Activated CD4-positive, CD25-positive, alpha-beta regulatory T cell treated with anti-CD3 and anti-CD28 coated beads, Interleukin-2, amount 50 U/mL, for 24 hours (primary cell): ENCODE results near the gene DCHS1.

Source experiments
- ATAC-seq, 2 donors: fragments of 150-1000 bp; cut with Tn5 transposase; one replicate each; pipeline ENCODE4 v1.10.0; 2021; ENCODE audit warnings: mild to moderate bottlenecking in 1 of 2, moderate library complexity in 1 of 2

Gene DCHS1

GRCh38 chr11:6611963-6612212 is 43.7 kb downstream of the DCHS1 start:
- ATAC-seq, result peak in 1 of 2 donors; percentile 3

DNA sequence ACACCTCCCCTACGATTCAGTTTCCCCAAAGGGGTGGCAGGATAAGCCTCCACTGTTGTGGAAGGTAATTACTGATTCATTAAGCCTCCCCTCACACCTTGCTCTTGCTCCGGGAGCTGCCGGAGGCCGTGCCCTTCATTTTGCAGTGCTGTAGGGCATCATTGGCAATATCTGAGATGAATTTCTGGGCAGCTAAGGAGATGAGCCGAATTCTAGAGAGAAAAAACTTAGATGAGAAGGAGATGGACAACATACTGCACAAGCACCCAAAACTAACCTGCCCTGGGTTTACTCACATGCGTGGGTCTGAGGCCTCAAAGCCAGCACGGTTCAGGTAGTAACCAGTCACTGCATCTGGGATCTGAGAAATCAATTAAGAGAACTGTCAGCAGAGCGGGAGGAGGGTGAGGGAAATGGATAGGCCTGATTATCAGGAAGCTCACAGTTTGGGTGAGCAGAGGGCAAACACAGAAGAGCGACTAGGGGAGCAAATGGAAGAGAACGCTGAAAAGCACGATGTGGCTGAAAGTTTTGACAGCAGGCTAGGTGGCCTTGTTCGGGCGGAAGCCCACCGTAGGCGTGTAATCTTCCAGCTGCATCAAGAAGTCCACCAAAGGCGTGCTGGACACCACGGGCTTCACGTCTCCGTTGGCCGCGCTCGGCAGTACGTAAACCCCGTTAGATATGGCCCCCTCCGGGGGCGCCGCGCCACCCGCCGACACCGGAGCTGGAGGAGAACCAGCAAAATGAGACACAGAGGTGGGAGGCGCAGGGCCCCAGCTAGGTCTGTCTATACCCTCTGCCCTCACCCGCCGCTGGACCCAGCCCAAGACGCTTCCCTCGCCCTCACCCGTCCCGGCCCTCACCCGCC is 44.3 kb downstream of the DCHS1 start:
- peak in 1 of 2 donors; percentile 10 for ATAC-seq

GRCh38 chr11:6610591-6610990 is 45.0 kb downstream of the DCHS1 start:
- ATAC-seq, result no peak

GRCh38 chr11:6609502-6610015 is 46.0 kb downstream of the DCHS1 start:
- no peak for ATAC-seq

GRCh38 chr11:6608726-6609501 is 46.7 kb downstream of the DCHS1 start:
- no peak for ATAC-seq

DNA sequence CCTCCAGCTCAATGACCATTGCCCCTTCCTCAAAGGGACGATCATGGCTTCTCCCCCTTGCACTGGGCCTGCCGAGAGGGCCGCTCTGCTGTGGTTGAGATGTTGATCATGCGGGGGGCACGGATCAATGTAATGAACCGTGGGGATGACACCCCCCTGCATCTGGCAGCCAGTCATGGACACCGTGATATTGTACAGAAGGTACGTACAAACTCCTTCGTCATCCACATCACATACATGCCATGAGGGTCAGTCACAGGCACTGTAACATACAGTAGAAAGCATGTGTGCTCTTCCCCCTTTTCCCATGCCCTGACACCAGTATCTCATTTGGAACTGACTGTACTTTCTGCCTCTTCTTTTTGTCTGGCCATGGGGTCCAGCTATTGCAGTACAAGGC is 47.6 kb downstream of the DCHS1 start:
- ATAC-seq, result no peak

DNA sequence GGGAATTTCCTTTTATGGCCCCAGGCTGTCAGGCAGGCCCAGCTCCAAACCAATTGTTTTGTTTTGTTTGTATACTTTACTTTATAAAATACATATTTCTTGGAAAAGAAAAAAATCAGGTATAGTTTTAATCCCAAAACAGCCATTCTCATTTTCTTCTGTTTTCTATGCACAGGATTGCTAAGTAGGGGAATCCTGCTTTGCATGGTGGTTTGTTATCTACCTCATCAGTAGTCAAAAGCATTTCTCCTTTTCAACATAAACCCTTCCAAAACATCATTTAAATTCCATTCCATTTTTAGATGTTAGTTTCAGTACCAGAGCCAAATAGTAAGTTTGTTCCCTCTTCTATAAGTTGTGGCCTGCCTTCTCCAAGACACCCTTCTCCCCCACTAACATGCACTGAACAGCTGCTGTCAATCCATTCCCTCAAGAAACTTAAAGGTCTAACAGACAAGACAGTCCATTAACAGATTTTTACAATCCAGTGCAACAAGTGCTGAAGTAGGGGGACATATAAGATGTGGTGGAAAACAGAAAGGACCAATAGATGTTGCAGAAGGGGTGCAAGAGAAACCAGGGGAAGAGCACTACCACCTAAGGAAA is 48.3 kb downstream of the DCHS1 start:
- no peak for ATAC-seq

GRCh38 chr11:6606471-6607189 is 49.0 kb downstream of the DCHS1 start:
- ATAC-seq, result no peak

- no peak for ATAC-seq
Observed at GRCh38 chr11:6604790-6605189, 50.8 kb downstream of the DCHS1 start.

DNA sequence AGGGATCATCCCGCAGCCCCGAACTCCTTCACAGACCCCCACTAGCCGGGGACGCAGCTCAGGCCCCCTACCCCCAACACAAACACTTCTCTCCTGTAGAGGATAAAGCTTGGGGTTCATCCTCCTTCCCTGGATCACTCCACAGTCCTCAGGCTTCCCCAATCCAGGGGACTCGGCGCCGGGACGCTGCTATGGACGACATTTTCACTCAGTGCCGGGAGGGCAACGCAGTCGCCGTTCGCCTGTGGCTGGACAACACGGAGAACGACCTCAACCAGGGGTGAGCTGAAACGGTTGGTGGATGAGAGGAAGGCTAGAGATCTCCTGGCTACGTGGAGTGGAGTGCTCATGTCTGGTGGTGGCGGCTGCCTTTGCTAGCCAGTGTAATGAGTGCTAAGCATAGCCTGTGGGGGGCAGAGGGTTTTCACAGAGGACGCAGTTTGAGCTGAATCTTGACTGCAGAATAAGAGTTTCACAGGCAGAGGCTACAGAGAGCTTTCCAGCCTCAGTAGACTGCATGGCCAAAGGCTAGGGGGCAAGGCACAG is 51.5 kb downstream of the DCHS1 start:
- peak; percentile 45 to 47 for ATAC-seq

- peak; percentile 84 to 88 for ATAC-seq
Observed at GRCh38 chr11:6603287-6604080, 52.1 kb downstream of the DCHS1 start, which contains the start of the genes ILK and RRP8. TSS of gene ILK (plus strand) at chr11:6603774. CDS start at chr11:6604272, 498 bp downstream. TSS of gene RRP8 (minus strand) at chr11:6603616. CDS start at chr11:6603502, 114 bp downstream.

- ATAC-seq, result no peak
Observed at GRCh38 chr11:6602096-6602940, 53.3 kb downstream of the DCHS1 start.

DNA sequence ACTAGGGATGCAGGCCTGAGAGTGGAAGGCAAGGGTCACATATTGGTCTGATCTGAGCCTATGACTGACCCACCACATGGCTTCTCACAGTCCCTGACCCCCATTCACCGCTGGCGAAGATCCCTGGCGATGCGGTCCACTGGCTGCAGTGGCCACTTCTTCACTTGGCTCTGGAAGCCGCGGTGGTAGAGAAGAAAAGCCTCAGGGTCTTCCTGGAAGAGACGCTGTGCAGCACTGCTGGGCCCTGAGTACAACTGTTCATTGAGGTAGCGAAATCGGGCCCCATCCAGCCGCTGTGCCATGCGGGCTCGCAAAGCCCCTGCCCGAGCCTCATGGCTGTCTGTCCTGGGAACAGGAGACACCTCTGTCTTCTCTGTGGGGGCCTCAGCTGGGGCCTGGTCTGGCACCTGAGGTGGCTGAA is 54.6 kb downstream of the DCHS1 start:
- ATAC-seq, result no peak

DNA sequence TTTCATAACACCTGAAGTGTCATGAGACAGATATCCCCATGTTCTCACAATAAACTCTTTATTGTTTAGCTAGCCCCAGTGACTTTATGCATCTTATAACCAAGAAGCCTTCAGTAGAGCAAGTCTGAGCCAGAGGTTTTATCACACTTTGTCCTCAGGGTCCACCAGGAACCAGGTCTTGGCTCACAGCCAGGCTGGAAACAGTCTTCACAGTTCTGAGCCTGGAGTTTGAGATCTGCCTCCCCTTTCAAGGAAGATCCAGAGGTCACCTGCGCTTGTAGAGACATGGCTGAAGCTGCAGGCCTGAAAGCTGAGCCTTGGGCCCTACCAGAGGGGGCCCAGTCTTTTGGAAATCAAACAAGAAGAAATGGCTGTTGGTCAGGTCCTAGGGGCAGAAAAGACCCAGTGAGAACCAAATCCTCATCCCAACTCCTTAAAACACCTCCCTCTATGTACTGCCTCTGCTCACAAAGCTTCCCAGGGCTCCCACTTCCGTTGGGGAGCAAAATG is 55.7 kb downstream of the DCHS1 start:
- no peak for ATAC-seq

DNA sequence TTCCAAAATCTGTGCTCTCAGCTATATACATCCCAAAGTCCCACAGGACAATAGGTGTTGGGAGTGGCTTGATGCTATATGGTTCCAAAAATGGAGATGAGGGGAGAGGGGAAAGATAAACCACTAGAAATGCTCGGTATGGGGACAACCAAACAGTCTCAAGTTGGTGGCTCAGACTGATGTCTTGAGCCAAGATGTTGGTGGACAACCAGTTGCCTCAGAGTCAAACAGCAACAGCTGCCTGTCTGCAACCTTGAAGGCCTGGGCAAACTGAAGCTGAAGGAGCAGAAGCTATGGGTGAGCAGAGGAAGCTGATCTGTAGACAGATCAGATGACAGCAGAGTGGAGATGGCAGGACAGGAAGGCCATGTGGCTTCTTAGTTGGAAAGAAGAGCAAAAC is 56.2 kb downstream of the DCHS1 start:
- no peak for ATAC-seq

DNA sequence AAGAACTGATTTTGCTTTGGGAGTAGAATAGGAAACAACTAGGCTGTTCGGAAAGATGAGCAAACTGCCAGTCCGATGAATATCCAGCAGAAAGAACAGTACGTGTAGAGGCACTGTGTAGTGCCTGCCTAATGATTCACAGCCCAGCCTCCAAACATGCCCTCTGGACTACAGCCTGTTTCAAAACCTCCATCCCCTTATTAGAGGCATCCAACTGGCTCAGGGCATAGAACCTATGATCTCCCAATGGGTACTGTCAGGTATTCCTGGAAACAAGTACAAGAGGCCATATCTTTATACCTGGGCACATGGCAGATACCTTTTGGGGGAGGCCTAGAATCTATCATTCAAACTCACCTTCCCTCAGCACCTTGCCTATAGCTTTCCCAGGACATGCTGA is 57.1 kb downstream of the DCHS1 start:
- ATAC-seq, result no peak

GRCh38 chr11:6596239-6596877 is 59.3 kb downstream of the DCHS1 start:
- no peak for ATAC-seq

- no peak for ATAC-seq
Observed at GRCh38 chr11:6594142-6594768, 61.4 kb downstream of the DCHS1 start.

DNA sequence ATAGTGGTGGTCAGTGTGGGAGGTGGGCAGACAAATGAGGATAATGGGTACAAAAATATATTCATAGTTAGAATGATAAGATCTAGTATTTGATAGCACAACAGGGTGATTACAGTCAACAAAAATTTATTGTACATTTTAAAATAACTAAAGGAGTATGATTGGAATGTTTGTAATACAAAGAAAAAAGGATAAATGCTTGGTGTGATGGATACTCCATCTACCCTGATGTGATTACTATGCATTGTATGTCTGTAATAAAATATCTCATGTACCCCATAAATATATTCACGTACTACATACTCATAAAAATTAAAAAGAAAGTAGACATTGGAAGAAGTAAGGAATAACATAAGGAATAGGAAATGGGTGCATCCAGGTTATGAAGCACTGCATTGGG is 67.6 kb downstream of the DCHS1 start:
- no peak for ATAC-seq
